C4-2B (cell line): Measurements from ENCODE around the gene ATP5PO.

Experiments used
- CTCF ChIP-seq: fragments of 450-650 bp; conservative IDR thresholded peaks from 2 replicates; pipeline ENCODE4 v1.5.1; 2017; ENCODE audit warnings: mild to moderate bottlenecking
- ZFX ChIP-seq: fragments of 450-650 bp; IDR thresholded peaks from 2 replicates; pipeline ENCODE4 v1.6.1; 2017

- TF ChIP-seq CTCF (no peak), ZFX (no peak)
Measured at GRCh38 chr21:33883118-33883517, 32.5 kb downstream of the ATP5PO start.
